GM19239 (cell line): ENCODE results near the gene NAIF1.
"Not testable (repeated sequence)": the region's sequence is repeated elsewhere in the genome, so short reads cannot be mapped to it uniquely, and the experiment has no call there.

Experiments
- DNase-seq: peaks from one replicate; pipeline ENCODE4 v3.0.0; 2011; ENCODE audit warnings: low spot score; ENCODE audit not compliant: insufficient read length
- FAIRE-seq: peaks from 2 replicates; lab custom pipeline; 2011; peaks lifted over from hg19 to GRCh38; lab: Jason Lieb, UNC

Gene NAIF1

GRCh38 chr9:128062846-128063831, 4.0 kb downstream of the NAIF1 start:
- DNase-seq (no peak), FAIRE-seq (no peak)

- DNase-seq, result no peak
- no peak for FAIRE-seq
These were observed 4.8 kb downstream of the NAIF1 start for GRCh38 chr9:128062279-128062678.

- FAIRE-seq, result no peak
- DNase-seq, result no peak
These were observed 5.7 kb downstream of the NAIF1 start for GRCh38 chr9:128061275-128061960.

GRCh38 chr9:128059365-128059983, 7.6 kb downstream of the NAIF1 start:
- no peak for FAIRE-seq
- DNase-seq, result no peak

GRCh38 chr9:128057724-128058409, 9.3 kb downstream of the NAIF1 start:
- DNase-seq, result no peak
- no peak for FAIRE-seq

- no peak for FAIRE-seq
- DNase-seq, result no peak
These were observed 10.0 kb downstream of the NAIF1 start for GRCh38 chr9:128056887-128057723.

- no peak for DNase-seq
- FAIRE-seq, result no peak
These were observed 11.0 kb downstream of the NAIF1 start for GRCh38 chr9:128056086-128056485.

GRCh38 chr9:128055344-128056040, 11.6 kb downstream of the NAIF1 start:
- FAIRE-seq (no peak), DNase-seq (no peak)

GRCh38 chr9:128054087-128054486, 13.0 kb downstream of the NAIF1 start:
- no peak for DNase-seq
- FAIRE-seq, result no peak

GRCh38 chr9:128053560-128053959, 13.6 kb downstream of the NAIF1 start:
- FAIRE-seq (no peak), DNase-seq (no peak)

- DNase-seq (no peak), FAIRE-seq (no peak)
These were observed 15.0 kb downstream of the NAIF1 start for GRCh38 chr9:128051932-128052709.

- FAIRE-seq (no peak), DNase-seq (no peak)
These were observed 17.3 kb downstream of the NAIF1 start for GRCh38 chr9:128049843-128050242.

- no peak for DNase-seq
- no peak for FAIRE-seq
These were observed 18.5 kb downstream of the NAIF1 start for GRCh38 chr9:128048663-128049062.

GRCh38 chr9:128047231-128047630, 19.9 kb downstream of the NAIF1 start:
- FAIRE-seq (no peak), DNase-seq (no peak)

- no peak for DNase-seq
- no peak for FAIRE-seq
These were observed 21.3 kb downstream of the NAIF1 start for GRCh38 chr9:128045831-128046230.

- not testable (repeated sequence) for FAIRE-seq, DNase-seq
These were observed 21.7 kb downstream of the NAIF1 start for GRCh38 chr9:128045409-128045808.

GRCh38 chr9:128043467-128043868, 23.7 kb downstream of the NAIF1 start:
- DNase-seq, result no peak
- no peak for FAIRE-seq

GRCh38 chr9:128042043-128042442, 25.1 kb downstream of the NAIF1 start:
- DNase-seq (no peak), FAIRE-seq (no peak)
